ENCODE results near the gene HOXA2. TPM values are rescaled to one million over a fixed set of nuclear protein-coding genes. Genes with fewer than 3 reads are reported as not detected.

Gene HOXA2
- total and polyA plus RNA-seq, 4 donors = 4.4 to 17.9 (median 12.9) TPM

- 45% methylated on average over 4 of the region's 5 CpGs for WGBS (ENCODE audit: insufficient coverage)
- peaks cover 77% of the 10 kb centered on the region for H3K4me1 ChIP-seq (ENCODE audit: control insufficient read depth, insufficient read depth, low read length)
- H3K27me3 ChIP-seq (ENCODE audit: control insufficient read depth, insufficient read depth, low read length) = peaks cover 6% of the 10 kb centered on the region
- no peaks in the 10 kb centered on the region for H3K9me3 ChIP-seq (ENCODE audit: control insufficient read depth, insufficient read depth, low read length)
- peak overlapping the region; percentile 91 for H3K4me3 ChIP-seq (ENCODE audit: low read depth, low read length)
- peaks cover 49% of the 10 kb centered on the region for H3K36me3 ChIP-seq (ENCODE audit: control insufficient read depth, insufficient read depth, low read length)
- peak overlapping the region; percentile 99 for H3K27ac ChIP-seq (ENCODE audit: low read depth, low read length)
- DNase-seq (ENCODE audit: low read depth in 4 of 6, low spot score in 6 of 6) = no peak
Measured at GRCh38 chr7:27146491-27147198, 44.2 kb upstream of the HOXA2 start.

GRCh38 chr7:27145914-27146412 is 43.5 kb upstream of the HOXA2 start:
- H3K4me3 ChIP-seq (ENCODE audit: low read depth, low read length) = peak overlapping the region; percentile 91
- peaks cover 49% of the 10 kb centered on the region for H3K36me3 ChIP-seq (ENCODE audit: control insufficient read depth, insufficient read depth, low read length)
- WGBS (ENCODE audit: insufficient coverage) = 30% methylated on average over 7 of the region's 11 CpGs
- DNase-seq (ENCODE audit: low read depth in 4 of 6, low spot score in 6 of 6) = no peak
- H3K27me3 ChIP-seq (ENCODE audit: control insufficient read depth, insufficient read depth, low read length) = peaks cover 6% of the 10 kb centered on the region
- peak overlapping the region; percentile 99 for H3K27ac ChIP-seq (ENCODE audit: low read depth, low read length)
- H3K9me3 ChIP-seq (ENCODE audit: control insufficient read depth, insufficient read depth, low read length) = no peaks in the 10 kb centered on the region
- peaks cover 71% of the 10 kb centered on the region for H3K4me1 ChIP-seq (ENCODE audit: control insufficient read depth, insufficient read depth, low read length)

GRCh38 chr7:27145165-27145913 is 42.9 kb upstream of the HOXA2 start:
- 16% methylated on average over 47 of the region's 47 CpGs for WGBS (ENCODE audit: insufficient coverage)
- no peaks in the 10 kb centered on the region for H3K9me3 ChIP-seq (ENCODE audit: control insufficient read depth, insufficient read depth, low read length)
- peaks cover 6% of the 10 kb centered on the region for H3K27me3 ChIP-seq (ENCODE audit: control insufficient read depth, insufficient read depth, low read length)
- no peak for DNase-seq (ENCODE audit: low read depth in 4 of 6, low spot score in 6 of 6)
- H3K4me1 ChIP-seq (ENCODE audit: control insufficient read depth, insufficient read depth, low read length) = peaks cover 73% of the 10 kb centered on the region
- H3K4me3 ChIP-seq (ENCODE audit: low read depth, low read length) = peak overlapping the region; percentile 91
- peaks cover 49% of the 10 kb centered on the region for H3K36me3 ChIP-seq (ENCODE audit: control insufficient read depth, insufficient read depth, low read length)
- peak overlapping the region; percentile 99 for H3K27ac ChIP-seq (ENCODE audit: low read depth, low read length)

GRCh38 chr7:27144781-27145164 is 42.3 kb upstream of the HOXA2 start:
- Histone ChIP-seq H3K9me3 (ENCODE audit: control insufficient read depth, insufficient read depth, low read length) (no peaks in the 10 kb centered on the region), H3K36me3 (ENCODE audit: control insufficient read depth, insufficient read depth, low read length) (peaks cover 51% of the 10 kb centered on the region), H3K4me1 (ENCODE audit: control insufficient read depth, insufficient read depth, low read length) (peaks cover 73% of the 10 kb centered on the region), H3K4me3 (ENCODE audit: low read depth, low read length) (peak overlapping the region; percentile 91), H3K27ac (ENCODE audit: low read depth, low read length) (peak overlapping the region; percentile 99), H3K27me3 (ENCODE audit: control insufficient read depth, insufficient read depth, low read length) (peaks cover 6% of the 10 kb centered on the region)
- no peak for DNase-seq (ENCODE audit: low read depth in 4 of 6, low spot score in 6 of 6)
- WGBS (ENCODE audit: insufficient coverage) = 15% methylated on average over 31 of the region's 31 CpGs

- Histone ChIP-seq H3K36me3 (ENCODE audit: control insufficient read depth, insufficient read depth, low read length) (peaks cover 57% of the 10 kb centered on the region), H3K27me3 (ENCODE audit: control insufficient read depth, insufficient read depth, low read length) (peaks cover 6% of the 10 kb centered on the region), H3K9me3 (ENCODE audit: control insufficient read depth, insufficient read depth, low read length) (no peaks in the 10 kb centered on the region), H3K4me3 (ENCODE audit: low read depth, low read length) (peak overlapping the region; percentile 91), H3K27ac (ENCODE audit: low read depth, low read length) (peak overlapping the region; percentile 99), H3K4me1 (ENCODE audit: control insufficient read depth, insufficient read depth, low read length) (peaks cover 75% of the 10 kb centered on the region)
- peak in 2 of 6 donors; percentile 68 to 83 for DNase-seq (ENCODE audit: low read depth in 4 of 6, low spot score in 6 of 6)
- 15% methylated on average over 26 of the region's 40 CpGs for WGBS (ENCODE audit: insufficient coverage)
Measured at GRCh38 chr7:27143950-27144780, 41.7 kb upstream of the HOXA2 start.

- peak within 1 kb of the TSS; percentile 99 for H3K27ac ChIP-seq (ENCODE audit: low read depth, low read length)
- H3K9me3 ChIP-seq (ENCODE audit: control insufficient read depth, insufficient read depth, low read length) = no peaks in the 10 kb centered on the region
- peak in 2 of 6 donors; percentile 91 to 96 for DNase-seq (ENCODE audit: low read depth in 4 of 6, low spot score in 6 of 6)
- peaks cover 6% of the 10 kb centered on the region for H3K27me3 ChIP-seq (ENCODE audit: control insufficient read depth, insufficient read depth, low read length)
- H3K4me1 ChIP-seq (ENCODE audit: control insufficient read depth, insufficient read depth, low read length) = peaks cover 75% of the 10 kb centered on the region
- H3K4me3 ChIP-seq (ENCODE audit: low read depth, low read length) = peak within 1 kb of the TSS; percentile 91
- H3K36me3 ChIP-seq (ENCODE audit: control insufficient read depth, insufficient read depth, low read length) = peaks cover 57% of the 10 kb centered on the region
- WGBS (ENCODE audit: insufficient coverage) = 4% methylated on average over 81 of the region's 86 CpGs
Measured at GRCh38 chr7:27143023-27143949, 40.8 kb upstream of the HOXA2 start, which contains the start of gene HOXA5. TSS of gene HOXA5 (minus strand) at chr7:27143681. CDS start at chr7:27143607, 74 bp downstream.

- Histone ChIP-seq H3K4me1 (ENCODE audit: control insufficient read depth, insufficient read depth, low read length) (peaks cover 70% of the 10 kb centered on the region), H3K27me3 (ENCODE audit: control insufficient read depth, insufficient read depth, low read length) (peaks cover 6% of the 10 kb centered on the region), H3K9me3 (ENCODE audit: control insufficient read depth, insufficient read depth, low read length) (no peaks in the 10 kb centered on the region), H3K4me3 (ENCODE audit: low read depth, low read length) (peak overlapping the region; percentile 91), H3K36me3 (ENCODE audit: control insufficient read depth, insufficient read depth, low read length) (peaks cover 57% of the 10 kb centered on the region), H3K27ac (ENCODE audit: low read depth, low read length) (peak overlapping the region; percentile 99)
- no peak for DNase-seq (ENCODE audit: low read depth in 4 of 6, low spot score in 6 of 6)
- 4% methylated on average over 20 of the region's 29 CpGs for WGBS (ENCODE audit: insufficient coverage)
Measured at GRCh38 chr7:27142580-27143022, 40.1 kb upstream of the HOXA2 start.

- 16% methylated on average over 30 of the region's 30 CpGs for WGBS (ENCODE audit: insufficient coverage)
- peak overlapping the region; percentile 99 for H3K27ac ChIP-seq (ENCODE audit: low read depth, low read length)
- DNase-seq (ENCODE audit: low read depth in 4 of 6, low spot score in 6 of 6) = peak in 1 of 6 donors; percentile 38
- peak overlapping the region; percentile 91 for H3K4me3 ChIP-seq (ENCODE audit: low read depth, low read length)
- H3K27me3 ChIP-seq (ENCODE audit: control insufficient read depth, insufficient read depth, low read length) = peaks cover 2% of the 10 kb centered on the region
- H3K36me3 ChIP-seq (ENCODE audit: control insufficient read depth, insufficient read depth, low read length) = peaks cover 52% of the 10 kb centered on the region
- H3K9me3 ChIP-seq (ENCODE audit: control insufficient read depth, insufficient read depth, low read length) = no peaks in the 10 kb centered on the region
- peaks cover 67% of the 10 kb centered on the region for H3K4me1 ChIP-seq (ENCODE audit: control insufficient read depth, insufficient read depth, low read length)
Measured at GRCh38 chr7:27141923-27142579, 39.6 kb upstream of the HOXA2 start.
